Esophagus muscularis mucosa (tissue), 4 donors: ENCODE measurements around the gene RACGAP1.

Source experiments
- CTCF ChIP-seq, 3 experiments: fragments of 200-600 bp in 2 of 3; fragments of 450-650 bp in 1 of 3; sonication (generic) in 2 of 3; IDR thresholded peaks; one replicate each; pipeline ENCODE4 v1.5.1; 2017 to 2019; ENCODE audit warnings: antibody characterized with exemption in 3 of 3, mild to moderate bottlenecking in 2 of 3, moderate library complexity in 1 of 3
- EP300 ChIP-seq: sonication (generic); formaldehyde crosslinking; IDR thresholded peaks from one replicate; pipeline ENCODE4 v1.6.1; 2017; ENCODE audit warnings: antibody characterized with exemption
- POLR2A ChIP-seq: fragments of 450-650 bp; IDR thresholded peaks from one replicate; pipeline ENCODE4 v1.6.1; 2017; ENCODE audit warnings: antibody characterized with exemption, moderate library complexity, mild to moderate bottlenecking, low read depth
- POLR2AphosphoS5 ChIP-seq, 2 donors: sonication (generic); formaldehyde crosslinking; IDR thresholded peaks; one replicate each; pipeline ENCODE4 v1.6.1; 2017; ENCODE audit warnings: antibody characterized with exemption in 2 of 2

GRCh38 chr12:50021031-50021430 lies 4.3 kb downstream of the RACGAP1 start:
- TF ChIP-seq POLR2A: no peak
- TF ChIP-seq CTCF (IDR thresholded peaks at IDR 0.05): no peak
- TF ChIP-seq EP300: no peak
- TF ChIP-seq POLR2AphosphoS5 (IDR thresholded peaks at IDR 0.05): no peak
